Endothelial cell of hepatic sinusoid (primary cell): Measurements from ENCODE around the gene FRMD5.

Experiments used
- in situ Hi-C: cut with HindIII; loops from 2 replicates; pipeline ENCODE4 v1.10.0; 2017; ENCODE audit warnings: low sequenced_read_pairs

Gene FRMD5

GRCh38 chr15:43931790-43932435 lies 263.2 kb downstream of the FRMD5 start:
- in situ Hi-C loops, result no loop called here

- in situ Hi-C loops, result no loop called here
Measured at GRCh38 chr15:43931119-43931518, 264.0 kb downstream of the FRMD5 start.

GRCh38 chr15:43930556-43930955 lies 264.5 kb downstream of the FRMD5 start:
- in situ Hi-C loops, result no loop called here

GRCh38 chr15:43930079-43930478 lies 265.0 kb downstream of the FRMD5 start:
- in situ Hi-C loops, result no loop called here

- in situ Hi-C loops, result no loop called here
Measured at GRCh38 chr15:43928152-43928551, 266.9 kb downstream of the FRMD5 start.

- in situ Hi-C loops, result no loop called here
Measured at GRCh38 chr15:43927203-43927602, 267.9 kb downstream of the FRMD5 start.

GRCh38 chr15:43923553-43923952 lies 271.5 kb downstream of the FRMD5 start:
- in situ Hi-C loops, result no loop called here

- in situ Hi-C loops, result no loop called here
Measured at GRCh38 chr15:43922021-43922420, 273.1 kb downstream of the FRMD5 start.

GRCh38 chr15:43920815-43921214 lies 274.3 kb downstream of the FRMD5 start:
- in situ Hi-C loops, result no loop called here

GRCh38 chr15:43920254-43920600 lies 274.8 kb downstream of the FRMD5 start:
- in situ Hi-C loops, result no loop called here

- in situ Hi-C loops, result no loop called here
Measured at GRCh38 chr15:43919540-43920253, 275.4 kb downstream of the FRMD5 start.

- in situ Hi-C loops, result no loop called here
Measured at GRCh38 chr15:43918717-43919116, 276.4 kb downstream of the FRMD5 start.

GRCh38 chr15:43916326-43916660 lies 278.8 kb downstream of the FRMD5 start:
- in situ Hi-C loops, result no loop called here

GRCh38 chr15:43915631-43916325 lies 279.3 kb downstream of the FRMD5 start:
- in situ Hi-C loops, result no loop called here

GRCh38 chr15:43913941-43914340 lies 281.1 kb downstream of the FRMD5 start:
- in situ Hi-C loops, result no loop called here

- in situ Hi-C loops, result no loop called here
Measured at GRCh38 chr15:43913026-43913780, 281.9 kb downstream of the FRMD5 start.

- in situ Hi-C loops, result no loop called here
Measured at GRCh38 chr15:43912208-43912607, 282.9 kb downstream of the FRMD5 start.

GRCh38 chr15:43911235-43911781 lies 283.8 kb downstream of the FRMD5 start:
- in situ Hi-C loops, result no loop called here

- in situ Hi-C loops, result loop anchor here (10.0 kb wide), 1 partner anchor 216 kb away; no protein-coding TSS in a partner anchor
Measured at GRCh38 chr15:43908516-43909050, 286.5 kb downstream of the FRMD5 start.

- in situ Hi-C loops, result loop anchor here (10.0 kb wide), 1 partner anchor 219 kb away; no protein-coding TSS in a partner anchor
Measured at GRCh38 chr15:43905755-43906154, 289.3 kb downstream of the FRMD5 start.

- in situ Hi-C loops, result loop anchor here (5.0 to 10.0 kb wide), 4 partner anchors 83 to 313 kb away; no protein-coding TSS in a partner anchor
Measured at GRCh38 chr15:43903864-43904290, 291.2 kb downstream of the FRMD5 start.
